OCI-LY7 (cell line): ENCODE measurements around the gene PRCD. TPM values are rescaled to one million over a fixed set of nuclear protein-coding genes. Genes with fewer than 3 reads are reported as not detected.

Source experiments
- BruUV-seq: library from RNA; stranded (reverse); fragments of 400-500 nt; replicated peaks from 2 replicates; lab custom pipeline; 2021; lab: Mats Ljungman, UMichigan
- CTCF ChIA-PET: fragments of 300-600 bp; sonication (Branson Sonifier 250); formaldehyde crosslinking; loops from one replicate; lab custom pipeline; 2022; ENCODE audit warnings: antibody characterized with exemption; ENCODE audit not compliant: unreplicated experiment; lab: Charles Lee
- POLR2A ChIA-PET: fragments of 300-600 bp; sonication (Branson Sonifier 250); formaldehyde crosslinking; loops from one replicate; lab custom pipeline; 2022; ENCODE audit warnings: antibody characterized with exemption; lab: Charles Lee
- DNase-seq: peaks from one replicate; pipeline ENCODE4 v3.0.0-alpha.2; 2015; ENCODE audit warnings: low spot score
- H2AFZ ChIP-seq: fragments of 200-600 bp; sonication (generic), shearing (Covaris generic); 2 replicates; pipeline ENCODE4 v1.6.1; 2014; ENCODE audit warnings: mild to moderate bottlenecking, antibody characterized with exemption, low read length, moderate library complexity
- H3K27ac ChIP-seq: fragments of 200-600 bp; sonication (generic); 2 replicates; pipeline ENCODE4 v1.5.1; 2014; ENCODE audit warnings: mixed run types, low read depth, mild to moderate bottlenecking, moderate library complexity, low read length, inconsistent platforms; ENCODE audit not compliant: poor library complexity, severe bottlenecking
- H3K36me3 ChIP-seq: fragments of 200-600 bp; sonication (generic); 2 replicates; pipeline ENCODE4 v1.6.1; 2014; ENCODE audit warnings: mild to moderate bottlenecking, antibody characterized with exemption, low read length, moderate library complexity, mixed read lengths; ENCODE audit not compliant: insufficient read depth
- H3K4me1 ChIP-seq: fragments of 200-600 bp; sonication (generic); 2 replicates; pipeline ENCODE4 v1.5.1; 2014; ENCODE audit warnings: mild to moderate bottlenecking, low read length; ENCODE audit not compliant: insufficient read depth, poor library complexity, severe bottlenecking
- H3K4me2 ChIP-seq: fragments of 200-600 bp; sonication (generic); 2 replicates; pipeline ENCODE4 v1.6.1; 2014; ENCODE audit warnings: mild to moderate bottlenecking, low read length
- H3K4me3 ChIP-seq: fragments of 200-600 bp; sonication (generic); 2 replicates; pipeline ENCODE4 v1.5.1; 2014; ENCODE audit warnings: mild to moderate bottlenecking, low read depth, low read length; ENCODE audit not compliant: poor library complexity, severe bottlenecking
- H3K79me2 ChIP-seq: fragments of 200-600 bp; sonication (generic); 2 replicates; pipeline ENCODE4 v1.6.1; 2016; ENCODE audit warnings: low read depth, mild to moderate bottlenecking, low read length, moderate library complexity, mixed read lengths; ENCODE audit not compliant: insufficient read depth
- H3K9me2 ChIP-seq: fragments of 200-600 bp; sonication (generic); 2 replicates; pipeline ENCODE4 v1.6.1; 2016; ENCODE audit warnings: mild to moderate bottlenecking, low read length, mixed read lengths; ENCODE audit not compliant: insufficient read depth
- H3K9me3 ChIP-seq: fragments of 200-600 bp; sonication (generic); 2 replicates; pipeline ENCODE4 v1.6.1; 2014; ENCODE audit warnings: mild to moderate bottlenecking, mixed run types, low read length, mixed read lengths
- H4K20me1 ChIP-seq: fragments of 200-600 bp; sonication (generic); 2 replicates; pipeline ENCODE4 v1.6.1; 2014; ENCODE audit warnings: mild to moderate bottlenecking, antibody characterized with exemption, low read length, moderate library complexity, mixed read lengths; ENCODE audit not compliant: insufficient read depth
- CTCF ChIP-seq: fragments of 200-600 bp; sonication (generic); conservative IDR thresholded peaks from 2 replicates; pipeline ENCODE4 v1.5.1; 2014; ENCODE audit warnings: mild to moderate bottlenecking, antibody characterized with exemption, low read length, moderate library complexity, mixed read lengths
- EZH2phosphoT487 ChIP-seq: fragments of 200-600 bp; sonication (generic); IDR thresholded peaks from 2 replicates; pipeline ENCODE4 v1.6.1; 2018; ENCODE audit warnings: low read depth, borderline replicate concordance, mild to moderate bottlenecking, mixed run types, antibody characterized with exemption, low read length, moderate library complexity, mixed read lengths
- intact Hi-C: fragments of 100-400 bp; cut with micrococcal nuclease; formaldehyde crosslinking; loops from one replicate; pipeline ENCODE4 v1.10.0; 2022; ENCODE audit not compliant: unreplicated experiment
- total RNA-seq, 2 experiments: library from RNA; depleted of rRNA in 1 of 2; stranded (reverse); fragments of >200 nt in 1 of 2; shearing (Covaris generic) in 1 of 2; gene quantifications; 2 replicates each; pipeline ENCODE4 v1.2.3, GENCODE V29; 2014 to 2022

PRCD gene
- total RNA-seq, 2 experiments from 2014 or later: 5.7 to 15.9 TPM

GRCh38 chr17:76581515-76581914, 41.7 kb downstream of the PRCD start:
- H3K9me2 ChIP-seq: no peaks in the 10 kb centered on the region
- H3K4me3 ChIP-seq: no peak overlapping the region
- no peak for DNase-seq
- no peaks in the 10 kb centered on the region for H3K4me1 ChIP-seq
- TF ChIP-seq EZH2phosphoT487 (no peak), CTCF (no peak)
- H3K9me3 ChIP-seq: no peaks in the 10 kb centered on the region
- intact Hi-C loops: no loop called here
- no peaks in the 10 kb centered on the region for H3K36me3 ChIP-seq
- no peak overlapping the region for H2AFZ ChIP-seq
- no peak overlapping the region for H3K27ac ChIP-seq
- H3K79me2 ChIP-seq: no peaks in the 10 kb centered on the region
- CTCF ChIA-PET: no interaction called here
- H3K4me2 ChIP-seq: no peak overlapping the region
- BruUV-seq: no TSS peak
- no peaks in the 10 kb centered on the region for H4K20me1 ChIP-seq
- POLR2A ChIA-PET: interaction anchor here (0.7 kb wide), 2 partner anchors 9 to 13 kb away, joined by 3 to 6 read pairs; no protein-coding TSS in a partner anchor

GRCh38 chr17:76582660-76583059, 42.8 kb downstream of the PRCD start:
- BruUV-seq: no TSS peak
- TF ChIP-seq CTCF (no peak), EZH2phosphoT487 (no peak)

DNA sequence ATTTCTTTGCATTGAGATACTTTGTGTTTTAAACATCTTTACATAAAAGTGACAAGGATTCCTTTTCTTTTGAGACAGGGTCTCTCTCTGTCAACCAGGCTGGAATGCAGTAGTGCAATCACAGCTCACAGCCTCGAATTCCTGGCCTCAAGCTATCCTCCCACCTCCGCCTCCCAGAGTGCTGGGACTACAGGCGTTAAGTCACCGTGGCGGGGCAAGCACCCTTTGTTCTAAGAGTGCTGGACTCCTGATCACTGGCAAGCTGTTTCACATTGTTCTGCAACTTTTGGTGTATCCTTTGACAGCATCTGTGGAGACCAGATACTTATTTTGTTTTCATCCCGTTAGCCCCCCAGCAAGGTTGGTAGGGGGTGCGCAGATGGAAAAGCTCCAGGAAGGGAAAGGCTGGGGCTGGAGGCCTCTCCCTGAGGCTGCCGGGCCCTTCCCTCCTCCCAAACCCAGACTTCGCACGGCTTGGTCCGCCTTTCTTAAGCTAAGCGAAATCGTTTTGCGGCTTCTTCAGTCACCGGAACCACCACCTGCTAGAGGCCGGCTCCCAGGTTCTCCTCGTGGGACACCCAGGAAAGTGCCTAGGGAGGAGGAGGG, 44.7 kb downstream of the PRCD start:
- ChIA-PET CTCF (no interaction called here), POLR2A (interaction anchor here (0.7 kb wide), 1 partner anchor 183 kb away, joined by 3 read pairs; no protein-coding TSS in a partner anchor)
- DNase-seq: no peak
- Histone ChIP-seq H2AFZ (no peak overlapping the region), H3K9me2 (no peaks in the 10 kb centered on the region), H3K4me2 (no peak overlapping the region), H3K9me3 (no peaks in the 10 kb centered on the region), H3K4me1 (no peaks in the 10 kb centered on the region), H3K79me2 (no peaks in the 10 kb centered on the region), H3K27ac (no peak overlapping the region), H3K4me3 (no peak overlapping the region), H3K36me3 (no peaks in the 10 kb centered on the region), H4K20me1 (no peaks in the 10 kb centered on the region)
- BruUV-seq: no TSS peak
- intact Hi-C loops: no loop called here
- TF ChIP-seq CTCF: no peak
- no peak for TF ChIP-seq EZH2phosphoT487

More at GRCh38 chr17:76582660-76583059, 42.8 kb downstream of the PRCD start:
- H3K9me2 ChIP-seq: no peaks in the 10 kb centered on the region
- no peak overlapping the region for H2AFZ ChIP-seq
- no peaks in the 10 kb centered on the region for H3K9me3 ChIP-seq
- no peaks in the 10 kb centered on the region for H3K4me1 ChIP-seq
- ChIA-PET CTCF (no interaction called here), POLR2A (interaction anchor here (0.6 to 0.7 kb wide), 3 partner anchors 239 to 372 kb away, joined by 3 to 4 read pairs (median 3); no protein-coding TSS in a partner anchor)
- H3K27ac ChIP-seq: no peak overlapping the region
- no peaks in the 10 kb centered on the region for H3K36me3 ChIP-seq
- H4K20me1 ChIP-seq: no peaks in the 10 kb centered on the region
- intact Hi-C loops: no loop called here
- H3K79me2 ChIP-seq: no peaks in the 10 kb centered on the region
- no peak overlapping the region for H3K4me2 ChIP-seq
- no peak overlapping the region for H3K4me3 ChIP-seq
- no peak for DNase-seq
